ENCODE data around the gene TIMM44. TPM values are rescaled to one million over a fixed set of nuclear protein-coding genes. Genes with fewer than 3 reads are reported as not detected.

Gene TIMM44
- total and polyA plus RNA-seq, 11 donors: 55.9 to 140 (median 72.9) TPM

DNA sequence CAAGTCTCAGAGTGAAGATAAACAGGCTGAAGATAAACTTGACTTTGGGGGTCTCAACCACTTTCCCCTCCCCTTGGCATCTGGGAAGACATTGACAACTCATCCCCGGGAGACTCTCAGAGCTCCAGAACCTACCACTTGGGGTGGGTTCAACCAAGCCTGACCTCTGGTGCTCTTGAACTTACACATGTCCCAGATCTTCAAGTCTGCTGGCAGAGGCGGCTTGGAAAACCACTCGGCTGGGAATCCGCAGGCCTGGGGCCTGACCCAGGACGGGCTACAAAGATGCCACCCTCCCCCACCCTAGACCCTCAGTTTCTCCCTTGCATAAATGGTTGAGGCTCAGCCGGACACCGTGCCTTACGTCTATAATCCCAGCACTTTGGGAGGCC, 54.6 kb downstream of the TIMM44 start:
- Histone ChIP-seq H3K36me3 (no peaks in the 10 kb centered on the region), H3K4me3 (peak overlapping the region in 10 of 12 donors; percentile 1 to 52 (median 39)), H3K4me1 (peaks cover 0 to 7% (median 0%) of the 10 kb centered on the region in 12 donors), H3K27me3 (peaks cover 4 to 38% (median 10%) of the 10 kb centered on the region in 9 donors), H3K27ac (no peak overlapping the region), H3K9me3 (no peaks in the 10 kb centered on the region)
- intact Hi-C loops (cut with DNase I): no loop called here
- 51 to 80% (median 77%) methylated on average over 3 to 8 of the region's 8 CpGs for WGBS, 4 donors
- no peak for DNase-seq
- TF ChIP-seq CTCF (IDR thresholded peaks at IDR 0.05) (no peak), POLR2A (IDR thresholded peaks at IDR 0.05) (no peak)
- no peak for ATAC-seq

DNA sequence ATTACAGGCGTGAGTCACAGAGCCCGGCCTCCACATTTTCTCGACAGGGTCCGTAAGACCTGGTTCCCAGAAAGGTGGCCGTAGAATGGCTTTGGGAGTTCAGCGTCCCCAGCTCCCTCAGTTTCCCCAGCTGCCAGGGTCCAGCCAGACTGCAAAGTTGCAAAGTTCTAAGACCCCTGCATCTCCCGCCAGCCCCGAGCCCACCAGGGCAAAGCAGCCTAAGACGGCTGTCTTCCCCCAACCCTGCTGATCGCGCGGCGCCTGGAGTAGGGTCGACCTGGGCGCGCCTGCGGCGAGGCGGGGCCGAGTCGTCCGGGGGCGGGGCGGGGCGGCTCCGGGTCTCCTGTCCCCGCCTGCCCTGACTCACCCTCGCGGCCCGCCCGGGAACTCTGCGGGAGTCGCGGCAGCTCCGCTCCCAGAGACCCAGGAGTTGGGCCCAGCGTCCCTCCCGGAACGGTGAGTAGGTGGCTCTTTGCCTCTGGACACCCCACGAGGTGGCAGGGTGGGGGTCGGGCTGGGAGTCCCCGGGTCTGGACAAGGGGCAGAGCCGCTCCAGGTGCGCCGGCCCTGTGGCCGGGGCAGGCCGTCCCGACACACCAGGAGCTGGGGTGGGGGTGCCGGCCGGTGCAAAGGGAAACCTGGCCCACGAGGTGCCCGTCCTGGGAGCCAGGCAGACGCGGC, 55.2 kb downstream of the TIMM44 start, which contains the start of gene LRRC8E:
LRRC8E (plus strand) TSS at position 366 of the 681 bp plus-strand sequence. CDS start 7,094 bp downstream, outside the sequence.
- ATAC-seq (peak in 3 of 4 donors; percentile 52 to 93 (median 85)), DNase-seq (peak in 2 of 5 donors; percentile 25 to 56)
- H3K27me3 ChIP-seq: peaks cover 4 to 34% (median 10%) of the 10 kb centered on the region in 9 donors
- TF ChIP-seq CTCF (IDR thresholded peaks at IDR 0.05): no peak
- H3K4me3 ChIP-seq: peak within 1 kb of the TSS; percentile 1 to 52 (median 36)
- no peak within 1 kb of the TSS for H3K27ac ChIP-seq
- WGBS, 4 donors: 9 to 35% (median 15%) methylated on average over 9 to 53 of the region's 53 CpGs
- no peaks in the 10 kb centered on the region for H3K9me3 ChIP-seq
- H3K4me1 ChIP-seq: peaks cover 0 to 7% (median 0%) of the 10 kb centered on the region in 12 donors
- no peaks in the 10 kb centered on the region for H3K36me3 ChIP-seq
- intact Hi-C loops (cut with DNase I): no loop called here

DNA sequence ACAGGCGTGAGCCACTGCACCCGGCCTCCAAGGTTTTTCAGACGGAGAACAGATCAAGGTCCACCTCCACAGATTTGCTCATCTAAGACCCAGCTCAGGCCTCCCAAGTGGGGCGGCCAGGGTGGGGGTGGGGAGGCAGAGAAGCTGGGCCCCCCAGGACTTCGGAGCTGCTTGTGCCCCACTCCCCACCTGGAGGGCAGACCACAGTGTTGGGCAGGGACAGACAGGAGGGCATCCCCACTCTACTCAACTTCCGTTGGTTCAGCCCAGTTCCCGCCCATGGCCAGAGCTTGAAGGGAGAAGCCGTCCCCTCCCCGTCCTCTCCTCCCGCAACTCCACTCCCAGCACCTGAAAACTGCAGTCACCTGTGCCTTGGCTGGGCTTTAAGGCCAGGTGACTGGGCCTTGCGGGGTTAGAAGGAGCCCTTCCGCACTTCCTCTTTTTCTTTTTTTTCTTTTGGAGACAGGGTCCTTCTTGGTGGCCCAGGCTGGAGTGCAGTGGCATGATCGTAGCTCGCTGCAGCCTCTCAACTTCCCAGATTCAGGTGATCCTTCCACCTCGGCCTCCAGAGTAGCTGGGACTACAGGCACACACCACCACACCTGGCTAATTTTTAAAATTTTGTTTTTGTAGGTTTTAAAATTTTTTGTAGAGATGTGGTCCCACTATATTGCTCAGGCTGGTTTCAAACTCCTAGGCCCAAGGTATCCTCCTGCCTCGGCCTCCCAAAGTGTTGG, 55.9 kb downstream of the TIMM44 start:
- intact Hi-C loops (cut with DNase I): no loop called here
- no peak for TF ChIP-seq CTCF (IDR thresholded peaks at IDR 0.05)
- 79 to 83% (median 80%) methylated on average over 13 to 16 of the region's 16 CpGs for WGBS, 4 donors

GRCh38 chr19:7885818-7886217, 57.6 kb downstream of the TIMM44 start:
- no peak for TF ChIP-seq CTCF (IDR thresholded peaks at IDR 0.05)
- TF ChIP-seq POLR2A (IDR thresholded peaks at IDR 0.05): no peak
- Histone ChIP-seq H3K9me3 (no peaks in the 10 kb centered on the region), H3K4me3 (no peak overlapping the region), H3K4me1 (peaks cover 0 to 7% (median 0%) of the 10 kb centered on the region in 12 donors), H3K27me3 (peaks cover 4 to 32% (median 10%) of the 10 kb centered on the region in 9 donors), H3K36me3 (no peaks in the 10 kb centered on the region), H3K27ac (no peak overlapping the region)
- ATAC-seq (no peak), DNase-seq (no peak)
- WGBS, 4 donors: 86 to 90% (median 89%) methylated on average over 8 of the region's 8 CpGs
- intact Hi-C loops (cut with DNase I): no loop called here

More for the DNA sequence above, 55.9 kb downstream of the TIMM44 start:
- H3K4me3 ChIP-seq: no peak overlapping the region
- ATAC-seq (no peak), DNase-seq (no peak)
- no peak overlapping the region for H3K27ac ChIP-seq
- no peaks in the 10 kb centered on the region for H3K36me3 ChIP-seq
- H3K27me3 ChIP-seq: peaks cover 4 to 32% (median 10%) of the 10 kb centered on the region in 9 donors
- peaks cover 0 to 7% (median 0%) of the 10 kb centered on the region in 12 donors for H3K4me1 ChIP-seq
- H3K9me3 ChIP-seq: no peaks in the 10 kb centered on the region
